NOMO-1 (cell line): Measurements from ENCODE around the gene TRUB1.

ENCODE experiments used
- DNase-seq, 2 experiments: peaks; one replicate each; lab custom pipeline; 2025; ENCODE audit not compliant: unreplicated experiment in 2 of 2; lab: John Stamatoyannopoulos, UW

The TRUB1 gene

GRCh38 chr10:114973997-114974396, 36.0 kb downstream of the TRUB1 start:
- no peak for DNase-seq

- no peak for DNase-seq
Measured at GRCh38 chr10:114974625-114975024, 36.6 kb downstream of the TRUB1 start.

- DNase-seq: no peak
Measured at GRCh38 chr10:114975091-114975490, 37.1 kb downstream of the TRUB1 start.

DNA sequence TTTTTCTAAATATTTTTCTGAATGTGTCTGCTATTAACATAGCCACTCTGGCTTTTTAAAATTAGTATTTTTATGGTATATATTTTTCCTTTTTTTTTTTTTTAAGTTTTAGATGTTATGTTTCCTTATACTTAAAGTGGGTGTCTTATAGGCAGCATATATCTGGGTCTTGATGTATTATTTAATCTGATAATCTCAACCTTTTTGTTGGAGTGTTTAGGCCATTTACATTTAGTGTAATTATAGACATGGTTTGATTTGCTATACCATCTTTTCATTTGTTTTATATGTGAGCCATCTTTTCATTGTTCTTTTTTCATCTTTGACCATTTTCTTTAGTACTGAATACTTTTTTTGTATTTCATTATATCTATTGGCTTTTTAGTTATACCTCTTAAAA, 45.0 kb downstream of the TRUB1 start:
- no peak for DNase-seq

- no peak for DNase-seq
Measured at GRCh38 chr10:114987995-114988394, 50.0 kb downstream of the TRUB1 start.

- DNase-seq: no peak
Measured at GRCh38 chr10:114990586-114990985, 52.6 kb downstream of the TRUB1 start.

DNA sequence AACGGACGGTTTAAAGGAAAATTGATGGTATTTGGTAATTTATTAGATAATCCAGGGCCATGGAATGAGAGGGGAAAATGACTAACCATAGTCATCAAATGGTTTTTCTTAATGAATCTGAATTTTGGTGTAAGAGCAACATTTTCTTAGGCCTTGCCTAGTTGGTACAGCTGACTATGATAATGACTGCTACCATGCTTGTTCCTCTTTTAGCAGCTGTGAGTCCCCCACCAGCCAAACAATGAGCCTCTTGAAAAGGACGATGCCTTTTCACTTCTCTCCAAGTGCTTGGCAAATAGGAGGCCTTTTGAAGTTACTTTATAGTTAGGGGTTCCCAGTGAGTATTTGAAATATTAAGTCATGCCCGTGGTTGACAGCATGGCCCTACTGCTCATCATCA, 53.0 kb downstream of the TRUB1 start:
- no peak for DNase-seq

- no peak for DNase-seq
Measured at GRCh38 chr10:114992189-114992775, 54.3 kb downstream of the TRUB1 start.

DNA sequence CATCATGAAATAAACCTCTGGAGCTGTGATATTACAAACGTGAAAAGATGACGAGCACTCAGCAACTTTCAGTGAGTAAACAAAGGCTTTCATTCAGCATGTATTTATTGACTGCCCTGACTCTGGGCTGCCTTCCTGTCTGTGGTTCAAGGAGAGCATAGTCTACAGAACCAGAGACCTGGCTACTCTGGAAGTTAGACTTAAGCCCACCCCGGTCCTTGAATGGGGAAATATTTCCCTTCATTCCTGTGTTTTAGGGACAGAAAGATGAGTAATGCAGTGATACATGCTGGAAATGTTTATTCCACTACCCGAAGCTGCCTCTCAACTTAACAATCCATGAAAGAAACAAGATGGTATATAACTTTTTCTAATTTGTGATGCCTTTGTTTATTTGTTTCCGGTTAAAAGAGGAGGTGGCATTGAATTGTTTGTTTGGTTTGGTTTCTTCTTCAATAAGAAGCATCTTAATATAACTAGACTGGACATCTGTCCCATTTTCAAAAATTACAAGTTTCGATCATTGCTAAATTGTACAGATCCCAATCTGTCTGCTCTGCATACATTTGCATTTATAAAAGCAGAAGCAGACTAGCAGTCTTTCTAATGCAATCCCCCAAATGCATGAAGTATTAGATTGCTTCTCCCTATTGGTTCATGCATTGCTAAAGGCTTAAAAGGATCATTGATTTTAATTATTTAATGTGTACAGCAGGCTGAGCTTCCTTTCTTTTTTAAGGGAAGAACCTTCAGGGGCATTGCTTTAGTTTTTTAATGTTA, 57.7 kb downstream of the TRUB1 start:
- no peak for DNase-seq

GRCh38 chr10:114996542-114996941, 58.5 kb downstream of the TRUB1 start:
- DNase-seq: no peak

DNA sequence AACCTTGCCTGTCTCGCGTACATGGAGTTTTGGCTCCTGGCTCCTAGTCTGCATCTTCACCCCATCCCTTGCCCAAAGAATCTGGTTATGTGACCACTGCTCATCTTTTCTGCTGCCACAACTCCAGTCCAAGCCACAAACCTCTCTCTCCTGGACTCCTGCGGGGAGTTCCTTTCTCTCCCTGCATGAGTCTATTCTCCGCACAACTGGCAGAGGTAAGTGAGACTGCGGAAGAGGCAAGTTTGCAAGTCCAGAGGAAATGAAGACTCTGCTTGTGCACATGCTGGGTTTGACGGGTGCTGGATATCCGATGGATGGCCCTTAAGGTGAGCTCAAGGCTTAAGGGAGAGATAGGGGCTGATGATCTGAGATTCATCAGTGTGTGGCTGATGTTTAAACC, 61.0 kb downstream of the TRUB1 start:
- no peak for DNase-seq

- DNase-seq: no peak
Measured at GRCh38 chr10:115001506-115002381, 63.7 kb downstream of the TRUB1 start.

- DNase-seq: no peak
Measured at GRCh38 chr10:115003396-115003795, 65.4 kb downstream of the TRUB1 start.

- no peak for DNase-seq
Measured at GRCh38 chr10:115004236-115004862, 66.4 kb downstream of the TRUB1 start.

DNA sequence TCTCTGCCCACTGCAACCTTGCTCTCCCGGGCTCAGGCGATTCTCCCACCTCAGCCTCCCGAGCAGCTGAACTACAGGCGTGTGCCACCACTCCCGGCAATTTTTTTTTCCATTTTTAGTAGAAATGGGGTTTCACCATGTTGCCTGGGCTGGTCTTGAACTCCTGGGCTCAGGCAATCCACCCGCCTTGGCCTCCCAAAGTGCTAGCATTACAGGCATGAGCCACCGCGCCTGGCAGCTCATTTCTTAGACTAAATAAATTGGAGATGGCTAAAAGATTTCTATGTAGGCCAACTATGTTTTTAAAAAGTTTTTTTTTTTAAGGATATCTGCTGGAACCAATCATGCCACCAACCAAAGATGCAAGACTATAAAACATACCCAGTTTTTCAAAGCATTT, 67.8 kb downstream of the TRUB1 start:
- no peak for DNase-seq

DNA sequence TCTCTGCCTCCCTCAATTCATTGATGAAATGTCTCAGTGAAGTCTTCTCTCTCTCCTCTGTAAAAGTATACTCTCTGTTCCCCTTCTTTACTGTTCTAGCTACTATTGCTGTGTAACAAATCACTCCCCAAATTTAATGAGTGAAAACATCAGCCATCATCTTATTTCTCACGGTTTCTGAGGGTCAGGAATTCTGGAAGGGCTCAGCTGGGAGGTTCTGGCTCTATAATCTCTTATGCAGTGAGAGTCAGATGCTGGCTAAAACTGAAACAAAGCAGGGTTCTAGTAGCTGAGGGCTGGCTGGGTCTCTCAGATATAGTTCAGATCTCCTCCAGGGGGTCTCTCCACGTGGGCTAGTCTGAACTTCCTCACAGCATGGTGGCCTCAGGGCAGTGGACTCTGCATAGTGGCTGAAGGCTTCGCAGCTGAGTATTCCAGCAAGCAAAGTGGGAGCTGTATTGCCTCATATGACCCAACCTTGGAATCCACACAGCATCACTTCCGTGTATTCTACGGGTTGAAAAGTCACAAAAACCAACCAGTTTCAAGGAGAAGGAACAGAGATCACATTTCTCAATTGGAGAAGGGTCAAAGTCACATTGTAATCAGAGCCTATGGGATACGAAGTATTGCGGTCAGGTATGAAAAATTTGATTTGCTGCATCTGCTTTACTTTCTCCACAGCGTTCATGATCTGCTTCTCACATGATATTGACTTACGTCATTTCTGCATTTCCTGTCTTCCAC, 80.4 kb downstream of the TRUB1 start:
- no peak for DNase-seq

DNA sequence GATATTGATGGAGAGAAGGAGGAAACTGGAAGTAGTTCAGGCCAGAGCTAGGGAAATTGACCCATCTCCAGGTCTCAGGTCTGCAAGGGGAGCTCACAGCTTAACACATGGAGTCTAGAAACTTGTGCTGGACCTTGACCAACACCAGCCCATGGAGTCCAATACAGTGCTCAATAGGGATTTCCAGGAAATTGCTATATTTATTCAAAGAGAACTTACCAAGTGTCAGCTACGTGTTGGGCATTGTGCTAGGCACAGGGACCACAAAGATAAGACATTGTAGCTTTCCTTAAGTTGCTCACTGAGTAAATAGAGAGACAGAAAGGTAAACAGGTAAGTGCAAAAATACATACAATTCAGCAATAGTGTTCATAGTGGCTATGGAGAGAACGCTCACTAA, 82.5 kb downstream of the TRUB1 start:
- DNase-seq: no peak

DNA sequence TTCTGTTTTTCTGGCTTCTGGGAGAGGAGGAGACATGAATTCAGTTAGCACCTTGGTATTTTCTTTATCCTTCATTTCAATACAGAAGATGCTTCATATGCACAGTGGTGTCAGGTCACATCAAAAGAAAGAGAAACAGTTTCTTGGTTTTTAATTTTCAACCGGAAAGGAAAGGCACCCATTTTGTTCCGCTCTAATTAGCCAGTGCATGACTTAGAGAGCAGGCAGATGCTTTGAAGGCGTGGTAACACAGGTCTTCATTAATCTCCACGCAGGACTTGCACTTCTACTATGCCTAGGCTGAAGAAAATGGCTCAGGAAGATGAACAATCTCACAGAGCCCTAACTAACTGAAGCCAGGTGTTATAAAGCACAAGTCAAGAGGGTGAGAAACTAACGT, 84.7 kb downstream of the TRUB1 start:
- no peak for DNase-seq

DNA sequence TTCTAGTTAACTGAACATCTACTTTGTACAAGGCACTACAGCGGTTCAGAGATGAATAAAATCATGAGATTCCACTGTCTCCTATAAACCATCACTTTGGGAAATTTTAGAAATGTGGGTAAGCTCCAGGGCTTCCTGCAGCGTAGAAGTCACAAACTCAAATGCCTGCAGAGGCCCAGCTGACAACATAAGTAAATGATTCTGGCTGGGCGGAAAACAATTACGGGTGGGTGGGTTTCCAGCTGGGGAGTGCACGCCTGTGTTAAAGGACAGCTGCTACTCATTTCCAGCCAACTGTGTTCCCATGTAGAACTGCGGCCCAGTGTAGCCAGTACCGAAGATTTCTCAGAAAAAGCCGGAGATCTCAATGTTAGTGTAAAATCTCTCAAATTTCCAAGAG, 85.7 kb downstream of the TRUB1 start:
- no peak for DNase-seq

GRCh38 chr10:115024371-115024770, 86.4 kb downstream of the TRUB1 start:
- DNase-seq: no peak
